ENCODE data around the gene ICA1. TPM values are rescaled to one million over a fixed set of nuclear protein-coding genes. Genes with fewer than 3 reads are reported as not detected.

The ICA1 gene
- total and polyA plus RNA-seq, 2 of the 4 experiments (the other 2 are of a cell fraction): not detected

GRCh38 chr7:8179486-8179885, 82.5 kb downstream of the ICA1 start:
- H2BK20ac ChIP-seq (ENCODE audit: low read depth, low read length): no peak overlapping the region
- H2AFZ ChIP-seq (replicated peaks; ENCODE audit: low read length, poor library complexity): no peak overlapping the region
- BruUV-seq (replicated peaks): no TSS peak
- H3K9me1 ChIP-seq (ENCODE audit: insufficient read depth, low read length): no peaks in the 10 kb centered on the region
- no peak overlapping the region for H3K56ac ChIP-seq (ENCODE audit: extremely low read depth, insufficient read depth, low read length)
- H3K9ac ChIP-seq (ENCODE audit: low read depth, low read length): no peak overlapping the region
- no peak overlapping the region for H2BK120ac ChIP-seq (ENCODE audit: low read depth, low read length)
- no peak overlapping the region for H2BK15ac ChIP-seq (ENCODE audit: low read depth, low read length)
- no peak overlapping the region for H2BK5ac ChIP-seq (ENCODE audit: low read depth, low read length, poor library complexity, severe bottlenecking)
- in situ Hi-C loops (cut with MboI; ENCODE audit: low sequenced_read_pairs) (no loop called here), intact Hi-C loops (cut with micrococcal nuclease) (no loop called here), dilution Hi-C loops (cut with HindIII; ENCODE audit: low sequenced_read_pairs, unreplicated experiment) (no loop called here)
- WGBS, 2 experiments (ENCODE audit: extremely low coverage in 2 of 2, insufficient read length in 1 of 2): no CpG with 5 or more reads among the region's 7 CpGs
- H3K4me1 ChIP-seq (ENCODE audit: control insufficient read depth, insufficient read depth, low read length): no peaks in the 10 kb centered on the region
- peaks cover 1% of the 10 kb centered on the region; the same call in 1 of the 2 replicates for H3K27me3 ChIP-seq (ENCODE audit: control insufficient read depth, insufficient read depth, low read length)
- CTCF ChIA-PET: interaction anchor here (2.1 kb wide), 1 partner anchor 11 kb away, joined by 5 read pairs; no protein-coding TSS in a partner anchor
- H4K20me1 ChIP-seq (ENCODE audit: insufficient read depth, low read length): no peaks in the 10 kb centered on the region
- no peak overlapping the region for H3K14ac ChIP-seq (replicated peaks; ENCODE audit: low read depth, low read length)
- H3K18ac ChIP-seq (ENCODE audit: low read depth, low read length): no peak overlapping the region
- POLR2A ChIA-PET (ENCODE audit: unreplicated experiment): no interaction called here
- no peak overlapping the region for H4K8ac ChIP-seq (ENCODE audit: low read depth in 2 of 2, low read length in 2 of 2)
- no peak overlapping the region for H3K4ac ChIP-seq (ENCODE audit: low read depth, low read length)
- TF ChIP-seq BHLHE40 (IDR thresholded peaks at IDR 0.05; ENCODE audit: low read depth, low read length) (no peak), MAZ (IDR thresholded peaks at IDR 0.05; ENCODE audit: borderline replicate concordance, low read depth, low read length) (no peak), NFE2L2 (IDR thresholded peaks at IDR 0.05; ENCODE audit: low read depth, low read length) (no peak), USF2 (IDR thresholded peaks at IDR 0.05; ENCODE audit: low read depth, low read length) (no peak), MAFK (IDR thresholded peaks at IDR 0.05; ENCODE audit: low read depth, low read length) (no peak), FOS (IDR thresholded peaks at IDR 0.05; ENCODE audit: low read depth, low read length) (no peak), POLR2A (IDR thresholded peaks at IDR 0.05; ENCODE audit: low read depth, low read length) (no peak), MXI1 (IDR thresholded peaks at IDR 0.05; ENCODE audit: borderline replicate concordance, low read depth, low read length) (no peak), RCOR1 (IDR thresholded peaks at IDR 0.05; ENCODE audit: insufficient replicate concordance, low read length) (no peak), CHD1 (IDR thresholded peaks at IDR 0.05; ENCODE audit: low read depth, low read length) (no peak), RFX5 (IDR thresholded peaks at IDR 0.05; ENCODE audit: low read depth, low read length) (no peak), CTCF (conservative IDR thresholded peaks at IDR 0.05; ENCODE audit: low read depth, low read length) (no peak), CEBPB (IDR thresholded peaks at IDR 0.05; ENCODE audit: low read depth, low read length) (no peak), ELK1 (IDR thresholded peaks at IDR 0.05; ENCODE audit: borderline replicate concordance, low read depth, low read length) (no peak)
- no peak overlapping the region for H3K4me2 ChIP-seq (ENCODE audit: low read depth, low read length)
- no peak overlapping the region for H3K23ac ChIP-seq (ENCODE audit: low read depth, low read length)
- no peak overlapping the region for H3K27ac ChIP-seq (ENCODE audit: insufficient read depth, low read length)
- no peaks in the 10 kb centered on the region for H3K36me3 ChIP-seq (ENCODE audit: control insufficient read depth, insufficient read depth, low read length)
- no peak overlapping the region for H2AK5ac ChIP-seq (ENCODE audit: low read depth, low read length)
- ATAC-seq (ENCODE audit: low read depth) (no peak), DNase-seq (no peak)
- H4K5ac ChIP-seq (ENCODE audit: low read depth, low read length): no peak overlapping the region
- H3K79me1 ChIP-seq (ENCODE audit: low read depth in 1 of 2, low read length in 2 of 2): no peaks in the 10 kb centered on the region
- no peak overlapping the region for H3K4me3 ChIP-seq (ENCODE audit: insufficient read depth, low read depth, low read length)
- H4K91ac ChIP-seq (ENCODE audit: insufficient read depth, low read depth, low read length): no peak overlapping the region
- no peaks in the 10 kb centered on the region for H3K9me3 ChIP-seq (ENCODE audit: control insufficient read depth, insufficient read depth, low read length)
- no peak overlapping the region for H2AK9ac ChIP-seq (replicated peaks; ENCODE audit: low read depth, low read length, poor library complexity)

All from IMR-90 (cell line).